ENCODE results near the gene ZDHHC14.

ZDHHC14 gene

DNA sequence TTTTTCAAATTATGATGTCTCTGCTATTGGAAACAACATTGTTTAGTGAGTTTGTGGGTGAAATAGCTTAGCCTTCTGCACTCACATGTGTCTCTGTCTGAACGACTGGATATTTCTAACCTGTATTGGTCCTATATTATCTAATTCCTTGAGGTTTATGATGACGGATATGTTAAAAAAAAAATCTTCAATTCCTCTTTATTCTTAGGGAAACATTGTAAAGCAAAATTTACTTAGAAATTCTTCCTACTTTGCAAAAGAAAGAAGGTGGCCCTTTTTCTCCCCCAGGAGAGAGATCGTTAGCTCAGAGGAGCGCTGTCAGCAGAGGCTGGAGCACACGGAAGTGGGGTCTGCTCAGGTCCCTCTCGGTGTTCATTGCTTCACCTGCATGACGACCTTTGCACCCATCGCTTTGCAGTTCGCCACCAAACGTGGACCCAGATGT is 149.8 kb downstream of the ZDHHC14 start:
- no peak for DNase-seq (ENCODE audit: low read depth)
- TF ChIP-seq, protein P1, sequence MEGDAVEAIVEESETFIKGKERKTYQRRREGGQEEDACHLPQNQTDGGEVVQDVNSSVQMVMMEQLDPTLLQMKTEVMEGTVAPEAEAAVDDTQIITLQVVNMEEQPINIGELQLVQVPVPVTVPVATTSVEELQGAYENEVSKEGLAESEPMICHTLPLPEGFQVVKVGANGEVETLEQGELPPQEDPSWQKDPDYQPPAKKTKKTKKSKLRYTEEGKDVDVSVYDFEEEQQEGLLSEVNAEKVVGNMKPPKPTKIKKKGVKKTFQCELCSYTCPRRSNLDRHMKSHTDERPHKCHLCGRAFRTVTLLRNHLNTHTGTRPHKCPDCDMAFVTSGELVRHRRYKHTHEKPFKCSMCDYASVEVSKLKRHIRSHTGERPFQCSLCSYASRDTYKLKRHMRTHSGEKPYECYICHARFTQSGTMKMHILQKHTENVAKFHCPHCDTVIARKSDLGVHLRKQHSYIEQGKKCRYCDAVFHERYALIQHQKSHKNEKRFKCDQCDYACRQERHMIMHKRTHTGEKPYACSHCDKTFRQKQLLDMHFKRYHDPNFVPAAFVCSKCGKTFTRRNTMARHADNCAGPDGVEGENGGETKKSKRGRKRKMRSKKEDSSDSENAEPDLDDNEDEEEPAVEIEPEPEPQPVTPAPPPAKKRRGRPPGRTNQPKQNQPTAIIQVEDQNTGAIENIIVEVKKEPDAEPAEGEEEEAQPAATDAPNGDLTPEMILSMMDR (IDR thresholded peaks at IDR 0.05; ENCODE audit: insufficient read depth, low read depth, low read length, missing control alignments): no peak
- H3K4me3 ChIP-seq (ENCODE audit: low read depth, low read length): no peak overlapping the region

DNA sequence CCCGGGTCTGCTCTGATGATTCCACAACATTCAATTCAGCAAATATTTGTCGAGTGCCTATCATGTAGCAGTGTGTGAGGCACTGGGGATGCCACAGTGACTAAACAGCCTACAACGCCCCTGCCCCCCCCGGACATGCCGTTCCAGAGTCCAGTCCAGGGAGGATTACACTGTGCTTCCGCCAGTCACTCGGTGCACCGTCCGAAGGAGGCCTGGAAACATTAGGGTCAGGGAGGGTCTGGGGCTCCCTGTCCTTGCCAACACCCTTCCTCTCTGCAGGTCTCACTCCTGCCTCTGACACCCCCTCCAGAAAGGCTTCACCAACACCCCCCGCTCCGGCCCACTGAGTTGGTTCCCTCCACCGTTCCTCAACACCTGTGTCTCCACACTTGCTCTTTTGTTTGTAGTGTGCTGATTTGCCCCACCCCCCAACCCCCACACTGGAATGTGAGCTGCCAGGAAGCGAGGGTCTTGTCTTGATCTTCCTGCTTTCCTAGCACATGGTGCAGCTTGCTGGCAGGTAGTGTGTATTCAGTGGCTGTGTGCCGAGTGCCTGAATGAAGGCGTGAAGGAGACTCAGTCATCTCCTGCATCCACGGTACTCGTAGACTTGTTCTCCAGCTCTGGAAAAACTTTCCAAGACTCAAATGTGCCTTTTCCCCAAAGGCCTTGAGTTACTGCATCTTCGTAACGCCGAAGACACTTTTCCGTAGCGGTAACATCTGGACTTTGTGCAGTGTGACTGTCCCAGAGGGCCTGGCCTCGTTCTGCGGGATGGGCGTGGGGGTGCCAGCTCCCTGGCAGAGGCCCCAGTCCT is 150.4 kb downstream of the ZDHHC14 start:
- TF ChIP-seq, protein P1 (IDR thresholded peaks at IDR 0.05; ENCODE audit: insufficient read depth, low read depth, low read length, missing control alignments): no peak
- no peak overlapping the region for H3K4me3 ChIP-seq (ENCODE audit: low read depth, low read length)
- no peak for DNase-seq (ENCODE audit: low read depth)

DNA sequence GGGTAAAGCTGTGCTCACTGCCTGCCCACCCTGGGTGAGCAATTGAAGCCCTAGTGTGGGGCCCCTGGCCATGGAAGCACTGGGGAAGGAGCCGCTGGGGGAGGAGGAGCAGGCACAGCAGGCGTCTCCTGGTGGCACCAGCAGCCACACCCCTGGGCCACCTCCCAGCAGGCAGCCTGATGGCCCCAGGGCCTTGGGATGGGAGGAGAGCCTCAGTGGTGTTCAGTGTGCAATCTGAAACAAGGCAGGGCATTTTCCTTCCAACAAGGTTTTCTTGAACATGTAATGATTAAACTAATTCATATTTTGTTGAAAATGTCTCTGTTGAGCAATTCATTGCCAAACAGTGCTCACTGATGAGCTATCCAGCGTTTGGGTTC is 151.0 kb downstream of the ZDHHC14 start:
- H3K4me3 ChIP-seq (ENCODE audit: low read depth, low read length): no peak overlapping the region
- TF ChIP-seq, protein P1 (IDR thresholded peaks at IDR 0.05; ENCODE audit: insufficient read depth, low read depth, low read length, missing control alignments): no peak
- no peak for DNase-seq (ENCODE audit: low read depth)

DNA sequence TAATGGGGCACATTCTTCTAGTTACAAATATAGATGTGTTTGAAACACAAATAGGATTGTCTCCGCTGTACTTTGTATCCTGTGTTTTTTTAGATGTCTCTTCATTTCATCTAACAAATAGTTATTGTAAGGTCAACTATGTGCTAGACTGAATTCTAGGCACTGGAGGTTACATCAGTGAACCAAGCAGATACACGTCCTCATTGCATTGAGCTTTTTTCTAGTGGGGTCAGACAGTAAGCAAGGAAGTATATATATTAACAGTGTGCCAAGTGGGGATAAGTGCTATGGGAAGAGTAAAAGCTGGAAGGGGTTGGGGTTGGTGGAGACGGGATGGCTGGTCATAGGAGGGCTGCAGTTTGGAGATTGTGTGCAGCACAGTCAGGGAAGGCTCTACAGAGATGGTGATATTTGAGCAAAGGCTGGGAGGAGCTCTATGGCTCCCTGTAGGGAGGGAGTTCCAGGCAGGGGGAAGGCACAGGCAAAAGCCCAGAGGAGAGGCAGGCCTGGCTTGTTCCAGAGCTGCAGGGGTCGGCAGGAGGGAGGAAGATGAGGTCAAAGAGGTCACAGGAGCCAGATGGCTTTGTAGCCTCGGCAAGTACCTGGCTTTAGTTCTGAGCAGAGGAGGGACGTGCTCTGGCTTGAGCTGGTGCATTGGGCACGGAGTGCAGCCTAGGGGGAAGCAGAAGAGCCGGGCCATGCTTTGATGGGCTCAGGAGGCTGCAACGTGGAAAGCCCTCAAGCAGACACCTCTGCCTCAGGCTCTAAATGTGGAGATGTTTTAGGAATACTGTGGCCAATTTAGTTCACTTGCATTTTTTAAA is 152.3 kb downstream of the ZDHHC14 start:
- TF ChIP-seq, protein P1 (IDR thresholded peaks at IDR 0.05; ENCODE audit: insufficient read depth, low read depth, low read length, missing control alignments): no peak
- no peak for DNase-seq (ENCODE audit: low read depth)
- no peak overlapping the region for H3K4me3 ChIP-seq (ENCODE audit: low read depth, low read length)

DNA sequence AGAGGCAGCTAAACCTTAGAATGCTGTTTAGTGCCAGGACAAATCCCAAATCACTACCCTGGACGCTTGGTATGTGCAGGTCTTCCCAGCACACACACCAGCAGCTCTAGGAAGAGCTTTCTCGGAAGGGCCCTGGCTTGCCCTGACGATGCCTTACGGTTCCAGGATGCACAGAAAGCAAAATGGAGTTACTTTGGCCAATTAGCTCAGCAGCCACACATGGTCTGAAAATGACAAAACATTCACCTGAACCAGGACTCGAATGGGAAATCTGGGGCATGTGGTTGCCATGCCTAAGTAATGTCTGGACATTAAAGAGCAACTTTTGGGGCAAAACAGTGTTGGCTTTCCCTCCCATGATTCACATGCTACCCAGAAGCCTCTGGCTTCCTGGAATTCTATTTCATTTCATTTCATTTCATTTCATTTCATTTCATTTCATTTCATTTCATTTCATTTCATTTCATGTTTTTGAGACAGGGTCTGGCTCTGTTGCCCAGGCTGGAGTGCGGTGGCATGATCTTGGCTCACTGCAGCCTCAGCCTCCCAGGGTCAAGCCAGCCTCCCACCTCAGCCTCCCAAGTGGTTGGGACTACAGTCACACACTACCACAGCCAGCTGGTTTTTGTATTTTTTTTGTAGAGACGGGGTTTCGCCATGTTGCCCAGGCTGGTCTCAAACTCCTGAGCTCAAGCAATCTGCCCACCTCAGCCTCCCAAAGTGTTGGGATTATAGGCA is 153.3 kb downstream of the ZDHHC14 start:
- TF ChIP-seq, protein P1 (IDR thresholded peaks at IDR 0.05; ENCODE audit: insufficient read depth, low read depth, low read length, missing control alignments): no peak
- no peak for DNase-seq (ENCODE audit: low read depth)
- H3K4me3 ChIP-seq (ENCODE audit: low read depth, low read length): no peak overlapping the region

DNA sequence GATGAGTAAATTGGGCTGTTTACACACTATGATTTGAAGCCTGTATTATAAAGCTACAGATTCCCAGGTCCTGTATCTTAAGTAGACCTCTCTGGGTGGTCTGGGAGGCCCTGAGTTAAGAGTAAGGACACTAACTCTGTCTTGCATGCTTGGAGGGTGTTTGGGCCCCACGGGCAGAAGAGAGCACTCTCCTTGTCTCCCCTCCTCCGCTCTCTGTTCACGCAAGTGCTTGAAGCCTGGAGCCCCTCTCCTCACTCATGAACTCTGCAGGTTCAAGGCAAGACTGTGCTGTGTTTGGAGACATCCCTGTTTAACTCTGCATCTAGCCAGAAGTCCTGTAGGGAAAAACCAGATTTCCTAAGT is 154.0 kb downstream of the ZDHHC14 start:
- TF ChIP-seq, protein P1 (IDR thresholded peaks at IDR 0.05; ENCODE audit: insufficient read depth, low read depth, low read length, missing control alignments): no peak
- no peak for DNase-seq (ENCODE audit: low read depth)
- no peak overlapping the region for H3K4me3 ChIP-seq (ENCODE audit: low read depth, low read length)

All from GM12865 (cell line).